Stimulated activated CD8-positive, alpha-beta memory T cell treated with anti-CD3 and anti-CD28 coated beads, Interleukin-2, amount 100 ng/mL, for 48 hours (primary cell): ENCODE data around the gene SVIL.
"Not testable (repeated sequence)": the region's sequence is repeated elsewhere in the genome, so short reads cannot be mapped to it uniquely, and the experiment has no call there.

Source experiments
- DNase-seq, 2 donors: peaks; one replicate each; pipeline ENCODE4 v3.0.0-alpha.2; 2020; ENCODE audit warnings: low read depth in 2 of 2

The SVIL gene

DNA sequence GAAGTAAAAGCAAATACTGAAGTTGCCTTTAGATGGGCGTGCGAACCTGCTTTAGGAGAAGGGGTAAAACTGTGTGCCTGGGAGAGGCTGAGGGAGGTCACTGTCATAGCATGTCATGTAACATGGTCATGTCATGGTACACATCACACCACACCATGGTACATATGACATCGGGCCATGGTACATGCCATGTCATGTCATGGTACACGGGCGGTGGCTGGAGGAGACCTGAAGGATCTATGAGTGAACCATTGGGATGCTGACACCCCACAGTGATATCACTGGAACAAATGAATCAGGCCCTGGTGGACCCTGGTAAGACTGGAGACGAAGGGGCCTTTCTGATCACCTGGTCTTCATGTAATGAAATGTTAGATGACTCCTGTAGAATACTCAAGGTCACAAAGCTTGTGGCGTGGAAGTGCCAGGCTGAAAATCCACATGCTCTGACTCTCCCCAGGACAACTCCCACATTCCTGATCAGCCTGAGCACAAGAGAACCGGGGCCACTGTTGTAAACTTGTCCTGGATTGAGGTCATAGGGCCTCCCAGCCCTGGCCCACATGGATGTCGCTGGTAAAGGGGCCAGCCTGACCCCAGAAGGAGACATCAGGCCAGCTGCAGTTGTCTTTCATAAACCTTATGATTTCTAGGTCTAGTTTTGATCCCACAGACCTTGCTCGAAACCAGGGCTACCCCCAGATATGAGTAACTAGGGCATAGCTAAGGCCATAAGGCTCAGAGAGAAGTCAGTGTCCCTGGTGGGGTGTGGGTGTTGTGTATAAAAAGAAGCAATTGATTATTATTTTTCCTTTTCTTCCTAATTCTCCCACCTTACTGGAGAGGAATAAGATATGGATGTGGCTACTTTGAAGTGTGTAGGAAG lies 60.3 kb downstream of the SVIL start:
- DNase-seq: not testable (repeated sequence)

DNA sequence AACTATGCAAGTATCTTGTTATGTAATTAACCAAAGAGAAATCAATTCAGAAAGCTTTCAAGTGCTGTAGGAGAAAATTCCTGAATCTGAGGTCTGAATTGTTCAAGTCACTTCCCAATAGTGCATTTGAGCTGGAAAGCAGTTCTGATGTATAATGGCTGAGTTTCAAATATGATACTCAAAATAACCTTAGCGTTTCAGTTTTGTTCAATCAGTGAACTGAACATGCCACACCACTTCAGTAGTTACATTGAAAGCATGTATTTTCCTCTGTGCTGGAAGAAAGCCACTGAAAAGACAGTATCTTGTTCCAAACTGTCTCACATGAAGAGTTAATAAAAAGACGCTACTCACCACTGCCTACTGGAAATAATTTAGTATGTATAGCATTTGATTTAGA lies 64.5 kb downstream of the SVIL start:
- not testable (repeated sequence) for DNase-seq

DNA sequence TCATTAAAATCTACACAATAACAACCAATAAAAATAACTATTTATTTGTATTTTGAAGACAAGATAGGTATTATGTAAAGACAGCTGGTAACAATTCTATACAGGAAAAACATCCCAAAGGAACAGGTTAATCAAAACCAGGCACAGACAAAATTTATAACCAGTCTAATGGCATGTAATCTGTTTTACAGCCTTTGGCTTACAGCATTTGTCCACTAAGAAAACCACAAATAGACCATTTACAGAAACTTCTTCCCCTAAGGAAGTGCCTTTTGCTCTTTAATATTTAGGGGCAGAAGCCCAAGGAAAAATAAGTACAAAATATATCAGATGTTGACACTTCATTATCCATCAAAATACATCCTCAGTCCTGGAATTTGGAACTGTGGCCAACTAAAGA lies 65.0 kb downstream of the SVIL start:
- DNase-seq: no peak

DNA sequence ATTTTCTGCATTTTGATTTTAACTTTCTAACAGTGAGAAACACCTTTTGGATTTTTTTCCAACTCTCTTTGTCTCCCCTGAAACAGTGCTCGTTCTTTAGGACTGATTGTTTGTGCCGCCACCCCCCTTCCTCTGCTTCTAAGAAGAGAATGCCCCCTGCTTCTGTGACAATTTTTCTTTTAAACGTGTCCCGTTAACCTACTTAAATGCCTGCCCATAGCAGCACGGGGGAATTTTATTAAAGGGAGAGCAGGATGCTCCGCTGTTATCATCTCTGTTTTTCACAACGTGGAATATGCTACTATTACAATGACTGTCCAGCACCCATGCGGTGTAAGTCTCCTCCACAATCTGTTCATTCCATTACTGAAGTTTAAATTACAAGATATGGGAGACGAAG lies 67.8 kb downstream of the SVIL start:
- no peak for DNase-seq

DNA sequence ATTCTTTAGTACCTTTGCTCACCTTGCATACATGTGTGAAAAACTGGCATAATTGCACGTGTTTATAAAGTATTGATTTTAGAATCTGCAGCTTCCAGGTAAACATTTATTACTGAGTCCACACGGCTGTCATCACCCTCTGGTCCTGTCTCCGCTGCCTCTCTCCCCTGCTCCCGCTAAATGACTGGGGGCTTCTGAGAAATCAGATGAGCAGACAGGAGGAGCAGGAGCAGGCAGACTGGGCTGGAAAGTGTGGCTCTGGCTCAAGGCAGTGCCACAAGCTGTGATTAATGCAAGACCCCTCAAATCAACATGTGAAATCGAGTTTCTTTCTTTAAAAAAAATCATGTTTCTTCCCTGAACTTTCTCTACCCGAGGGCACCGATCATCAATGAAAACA lies 68.6 kb downstream of the SVIL start:
- DNase-seq: not testable (repeated sequence)

DNA sequence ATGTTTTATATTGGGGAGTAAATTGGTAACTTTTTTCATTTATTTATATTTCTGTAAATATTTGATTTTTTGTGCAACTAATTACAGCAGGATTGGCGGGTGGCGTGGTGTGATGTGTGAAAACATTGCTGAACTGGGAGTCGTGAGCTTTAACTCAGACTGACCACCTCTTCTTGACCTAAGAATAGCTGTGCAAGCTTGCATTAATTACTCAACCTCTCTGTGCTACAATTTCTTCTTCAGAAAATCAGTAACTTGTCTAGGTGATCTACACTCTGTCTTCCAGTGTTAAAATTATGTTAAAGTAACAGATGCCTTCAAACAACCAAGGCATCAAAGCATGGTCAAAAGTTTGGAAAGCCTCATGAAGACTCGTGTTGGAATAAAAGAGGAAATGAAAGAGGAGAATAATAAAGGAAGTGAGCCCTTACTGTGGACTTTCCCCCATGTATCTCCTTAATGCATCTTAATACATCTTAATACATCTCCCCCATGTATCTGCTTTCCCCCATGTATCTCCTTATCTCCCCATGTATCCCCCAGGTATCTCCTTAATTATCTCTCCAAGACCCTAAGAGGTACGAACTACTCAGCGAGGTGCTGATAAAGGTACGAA lies 71.2 kb downstream of the SVIL start:
- no peak for DNase-seq

DNA sequence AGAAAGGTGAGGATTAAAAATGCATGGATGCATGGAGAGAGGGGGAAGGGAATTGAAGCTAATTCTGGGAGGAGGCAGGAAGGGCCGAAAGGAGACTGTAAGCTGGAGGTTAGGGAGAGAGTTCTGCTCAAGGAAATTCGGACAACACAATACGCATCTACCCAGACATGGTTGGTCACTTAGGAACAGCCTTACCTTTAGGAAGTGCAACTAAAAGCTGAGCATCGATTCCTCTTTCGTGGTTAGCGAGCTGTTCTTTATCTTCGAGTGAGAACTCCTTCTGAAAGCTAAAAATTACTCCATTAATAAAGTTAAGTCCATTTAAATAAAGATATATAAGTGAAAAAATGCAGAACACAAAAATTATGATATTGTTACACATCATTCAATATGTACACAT lies 71.8 kb downstream of the SVIL start:
- not testable (repeated sequence) for DNase-seq

DNA sequence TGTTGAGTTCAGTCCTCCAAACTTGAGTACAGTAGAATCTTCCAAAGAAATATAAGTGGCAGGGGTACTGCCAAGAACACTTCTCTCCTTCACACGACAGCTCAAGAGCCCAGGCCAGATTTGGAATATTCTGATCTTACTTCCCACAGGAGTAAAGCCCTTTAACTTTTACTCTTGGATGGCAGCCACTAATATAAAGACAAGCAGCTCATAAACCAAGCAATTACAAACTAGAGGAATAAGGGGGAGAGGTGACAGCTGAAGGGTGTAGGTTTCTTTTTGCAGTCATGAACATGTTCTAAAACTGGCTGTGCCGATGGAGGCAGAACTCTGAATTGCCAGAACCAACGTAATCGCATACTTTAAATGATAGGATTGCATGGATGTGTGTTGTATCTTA lies 74.8 kb downstream of the SVIL start:
- no peak for DNase-seq

DNA sequence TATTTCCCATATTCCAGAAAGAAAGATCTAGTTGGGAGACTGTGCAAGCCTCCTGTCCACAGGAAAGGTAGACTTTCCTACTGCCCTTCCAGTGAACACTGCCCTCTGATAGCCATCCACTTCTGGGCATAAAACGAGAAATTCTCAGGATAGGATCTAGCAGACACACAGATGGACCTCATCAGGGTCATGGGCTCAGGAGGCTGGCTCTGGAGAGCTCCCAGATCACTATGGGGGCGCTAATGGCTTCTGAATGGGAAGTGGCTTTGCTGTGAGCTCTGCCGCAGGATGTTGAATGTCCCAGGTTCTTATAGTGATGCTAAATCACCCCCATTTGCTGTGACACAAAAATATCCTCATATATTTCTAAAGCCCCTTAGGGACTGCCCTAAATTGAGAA lies 77.1 kb downstream of the SVIL start:
- DNase-seq: no peak

DNA sequence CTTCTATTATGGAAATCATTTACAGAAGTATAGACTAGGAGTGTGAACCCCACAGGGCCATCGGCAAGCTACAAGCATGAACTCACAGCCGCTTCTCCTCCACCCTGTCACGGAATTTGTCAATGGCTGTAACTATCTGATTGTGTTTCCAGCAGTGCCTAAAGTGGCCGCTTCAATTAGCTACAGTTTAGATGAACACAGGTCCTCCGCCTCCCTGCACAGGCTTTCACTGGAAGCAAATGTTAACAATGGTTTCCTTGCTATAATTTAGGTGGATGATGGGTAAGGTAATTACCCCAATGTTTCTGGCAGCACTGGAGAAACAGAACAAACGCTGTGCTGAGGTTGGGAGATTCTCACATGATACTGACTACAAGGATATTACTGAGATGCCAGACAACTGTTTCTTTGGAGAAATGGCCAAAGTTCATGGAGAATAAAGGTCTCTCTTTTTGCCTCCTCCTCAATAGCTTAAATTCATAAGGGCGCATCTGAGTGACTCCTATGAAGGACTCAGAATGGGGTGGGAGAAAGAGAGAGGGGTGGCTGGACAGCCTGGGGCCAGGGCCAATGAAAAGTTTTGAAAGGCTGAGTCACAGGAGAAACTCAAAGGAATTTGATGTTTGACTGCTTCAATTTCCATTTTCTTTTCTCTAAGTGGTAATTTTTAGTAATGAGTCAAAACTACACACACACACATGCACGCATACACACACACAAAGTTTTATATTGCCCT lies 78.9 kb downstream of the SVIL start:
- DNase-seq: no peak

DNA sequence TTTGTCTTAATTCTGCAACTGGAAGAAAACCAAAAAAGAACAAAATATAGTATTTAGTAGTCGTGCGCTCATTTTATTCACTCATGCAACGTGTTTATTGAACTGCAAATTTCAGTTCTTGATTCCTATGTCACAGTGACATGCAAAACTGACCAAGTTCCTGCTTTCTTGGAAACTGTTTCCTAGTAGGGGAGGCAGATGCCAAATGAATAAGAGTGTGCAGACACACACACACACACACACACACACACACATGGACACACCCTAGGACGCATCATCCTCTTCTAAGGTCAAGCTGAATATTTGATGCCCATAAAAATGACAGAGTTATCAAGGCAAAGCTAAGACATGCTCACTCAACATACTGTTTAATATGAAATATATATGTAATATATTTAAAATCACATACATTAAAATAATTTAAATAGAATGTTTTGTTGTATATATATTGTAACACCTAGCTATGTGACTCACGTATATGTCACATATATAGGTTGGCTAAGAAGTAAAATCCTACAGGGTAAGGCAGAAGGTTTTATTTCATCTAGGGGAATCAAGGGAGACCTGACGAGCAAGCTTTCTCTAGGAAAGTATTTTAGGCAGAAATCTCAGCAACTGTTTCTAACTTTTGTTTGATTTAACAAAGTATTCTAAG lies 79.6 kb downstream of the SVIL start:
- DNase-seq: no peak

DNA sequence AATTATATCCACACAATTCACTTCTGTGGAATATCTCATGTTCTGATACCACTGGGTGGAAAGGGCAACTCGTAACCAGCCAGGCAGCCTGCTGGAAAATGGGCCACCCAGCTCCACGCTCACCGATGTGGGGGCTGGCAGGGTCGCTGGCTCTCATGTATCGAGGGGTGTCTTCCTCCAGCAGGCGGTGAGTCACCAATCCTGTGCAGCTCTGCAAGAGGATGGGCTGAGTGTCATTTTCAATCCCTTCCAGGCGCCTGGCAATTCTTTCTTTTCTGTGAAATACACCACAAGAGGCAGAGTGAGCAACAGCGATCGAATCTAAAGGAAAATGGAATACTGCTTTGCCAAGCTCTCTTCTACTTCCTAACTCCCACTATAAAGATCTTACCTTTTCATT lies 80.1 kb downstream of the SVIL start:
- no peak for DNase-seq

DNA sequence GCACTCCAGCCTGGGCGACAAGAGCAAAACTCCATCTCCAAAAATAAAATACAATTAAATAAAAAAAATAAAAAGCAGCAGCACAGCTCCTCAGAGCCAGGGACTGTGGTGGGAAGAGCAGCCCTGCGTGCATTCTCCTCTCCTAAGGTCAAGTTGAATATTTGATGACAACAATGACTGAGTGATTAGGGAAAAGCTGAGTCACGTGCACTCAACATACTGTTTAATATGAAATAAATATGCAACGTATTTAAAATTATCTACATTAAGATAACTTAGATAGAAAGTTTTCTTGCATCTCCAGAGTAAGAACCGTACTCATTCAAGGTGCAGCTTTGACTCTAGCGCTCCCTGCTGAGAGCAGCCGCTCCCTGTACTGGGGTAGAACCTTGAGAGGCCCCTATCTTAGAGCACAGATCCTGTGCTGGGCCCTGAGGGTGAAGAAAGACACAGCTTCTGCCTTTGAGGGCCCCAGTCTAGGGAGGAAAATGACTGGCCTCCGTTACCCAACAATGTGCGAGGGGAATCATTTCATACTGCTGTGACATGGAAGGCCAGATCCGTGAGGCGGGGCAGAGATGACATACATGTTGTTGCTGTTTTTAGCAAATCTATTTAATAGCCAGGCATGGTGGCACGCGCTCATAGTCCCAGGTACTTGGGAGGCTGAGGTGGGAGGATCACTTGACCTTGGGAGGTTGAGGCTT lies 81.1 kb downstream of the SVIL start:
- DNase-seq: no peak

DNA sequence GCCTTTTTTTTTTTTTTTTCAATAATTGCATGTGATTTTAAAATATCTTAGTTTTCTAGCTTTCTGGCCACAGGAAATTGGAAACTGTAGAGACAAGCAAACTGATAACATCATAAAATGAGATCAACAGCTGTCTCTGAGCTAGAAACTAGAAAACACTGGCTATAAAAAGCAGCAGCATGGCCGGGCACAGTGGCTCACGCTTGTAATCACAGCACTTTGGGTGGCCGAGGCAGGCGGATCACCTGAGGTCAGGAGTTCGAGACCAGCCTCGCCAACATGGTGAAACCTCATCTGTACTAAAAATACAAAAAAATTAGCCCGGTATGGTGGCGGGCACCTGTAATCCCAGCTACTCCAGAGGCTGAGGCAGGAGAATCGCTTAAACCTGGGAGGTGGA lies 81.7 kb downstream of the SVIL start:
- not testable (repeated sequence) for DNase-seq

DNA sequence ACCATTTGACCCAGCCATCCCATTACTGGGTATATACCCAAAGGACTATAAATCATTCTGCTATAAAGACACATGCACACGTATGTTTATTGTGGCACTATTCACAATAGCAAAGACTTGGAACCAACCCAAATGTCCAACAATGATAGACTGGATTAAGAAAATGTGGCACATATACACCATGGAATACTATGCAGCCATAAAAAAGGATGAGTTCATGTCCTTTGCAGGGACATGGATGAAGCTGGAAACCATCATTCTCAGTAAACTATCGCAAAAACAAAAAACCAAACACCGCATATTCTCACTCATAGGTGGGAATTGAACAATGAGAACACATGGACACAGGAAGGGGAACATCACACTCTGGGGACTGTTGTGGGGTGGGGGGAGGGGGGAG lies 85.3 kb downstream of the SVIL start:
- DNase-seq: not testable (repeated sequence)

DNA sequence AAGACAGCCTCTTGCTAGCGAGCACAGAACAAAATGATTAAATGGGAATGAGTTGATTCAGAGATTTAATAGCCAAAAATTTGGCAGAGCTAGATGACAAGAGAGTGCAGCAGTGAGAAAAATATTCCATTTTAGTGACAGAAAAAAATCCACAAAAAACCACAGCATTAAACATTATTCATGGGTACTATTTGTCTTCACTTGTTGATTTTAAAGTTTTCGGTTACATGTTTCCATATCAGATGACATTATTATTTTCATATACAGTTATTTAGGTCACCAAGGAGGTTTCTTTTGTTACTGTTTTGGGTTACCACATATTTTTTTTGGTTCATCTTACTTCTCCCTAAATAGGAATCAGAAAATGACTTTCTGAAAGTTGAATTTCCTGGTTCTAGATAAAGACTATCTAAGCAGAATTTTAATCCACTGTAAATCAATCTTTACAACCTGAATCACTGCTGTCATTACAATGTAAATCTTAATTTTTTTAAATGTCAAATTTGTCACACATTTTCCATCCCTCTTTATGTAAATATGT lies 87.9 kb downstream of the SVIL start:
- no peak for DNase-seq

DNA sequence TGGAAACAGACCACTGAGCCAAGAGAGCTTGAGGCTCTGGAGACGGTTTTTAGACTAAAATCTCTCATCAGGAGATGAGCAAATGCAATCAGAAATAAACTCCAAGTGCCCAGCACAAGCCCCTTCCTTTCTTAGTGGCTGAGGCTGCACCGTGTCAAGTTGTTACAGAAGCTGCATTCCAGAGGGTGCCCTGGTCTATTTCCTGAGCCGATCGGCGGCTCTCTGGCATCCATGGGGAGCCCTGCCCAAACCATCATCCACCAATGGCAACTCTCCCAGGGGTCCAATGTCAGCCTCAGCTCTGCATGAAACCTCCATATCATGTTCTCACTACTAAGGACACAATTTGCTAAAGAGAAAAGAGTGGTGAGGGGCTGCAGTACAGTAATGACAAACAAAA lies 89.6 kb downstream of the SVIL start:
- no peak for DNase-seq

DNA sequence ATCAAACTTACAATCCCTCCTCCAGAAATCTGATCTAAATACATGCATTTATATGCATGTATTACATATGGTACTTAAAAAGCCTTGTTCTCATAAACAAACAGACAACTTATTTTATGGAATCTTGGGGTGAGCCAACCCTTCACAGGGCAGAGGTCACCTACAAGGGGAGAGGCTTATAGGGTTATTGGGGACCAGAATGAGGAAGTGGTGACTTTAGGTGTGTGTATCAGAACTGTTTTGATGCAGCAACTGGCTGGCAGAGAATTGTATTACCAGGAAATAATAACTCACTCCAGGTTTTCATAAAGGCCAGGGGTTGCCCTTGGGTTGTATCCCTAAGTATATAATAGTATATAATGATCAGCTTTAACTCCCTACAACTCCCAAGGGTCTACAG lies 91.1 kb downstream of the SVIL start:
- DNase-seq: no peak

DNA sequence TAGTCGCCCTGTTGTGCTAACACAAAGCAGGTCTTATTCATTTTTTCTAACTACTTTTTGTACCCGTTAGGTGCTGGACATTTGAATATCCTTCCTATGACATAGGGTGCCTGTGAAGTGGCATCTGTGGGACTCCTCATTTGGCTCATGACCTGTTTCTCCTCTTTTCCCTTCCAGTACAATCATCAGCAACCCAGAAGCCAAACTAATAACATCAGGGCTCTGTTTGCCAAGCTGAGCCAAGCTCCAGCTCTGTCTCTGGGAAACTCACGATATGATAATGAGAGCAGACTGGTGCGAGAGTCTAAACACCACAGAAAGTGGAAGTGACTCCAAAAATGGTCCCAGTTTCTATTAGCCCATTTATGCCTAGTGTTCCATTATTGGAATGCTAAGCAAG lies 92.0 kb downstream of the SVIL start:
- no peak for DNase-seq

DNA sequence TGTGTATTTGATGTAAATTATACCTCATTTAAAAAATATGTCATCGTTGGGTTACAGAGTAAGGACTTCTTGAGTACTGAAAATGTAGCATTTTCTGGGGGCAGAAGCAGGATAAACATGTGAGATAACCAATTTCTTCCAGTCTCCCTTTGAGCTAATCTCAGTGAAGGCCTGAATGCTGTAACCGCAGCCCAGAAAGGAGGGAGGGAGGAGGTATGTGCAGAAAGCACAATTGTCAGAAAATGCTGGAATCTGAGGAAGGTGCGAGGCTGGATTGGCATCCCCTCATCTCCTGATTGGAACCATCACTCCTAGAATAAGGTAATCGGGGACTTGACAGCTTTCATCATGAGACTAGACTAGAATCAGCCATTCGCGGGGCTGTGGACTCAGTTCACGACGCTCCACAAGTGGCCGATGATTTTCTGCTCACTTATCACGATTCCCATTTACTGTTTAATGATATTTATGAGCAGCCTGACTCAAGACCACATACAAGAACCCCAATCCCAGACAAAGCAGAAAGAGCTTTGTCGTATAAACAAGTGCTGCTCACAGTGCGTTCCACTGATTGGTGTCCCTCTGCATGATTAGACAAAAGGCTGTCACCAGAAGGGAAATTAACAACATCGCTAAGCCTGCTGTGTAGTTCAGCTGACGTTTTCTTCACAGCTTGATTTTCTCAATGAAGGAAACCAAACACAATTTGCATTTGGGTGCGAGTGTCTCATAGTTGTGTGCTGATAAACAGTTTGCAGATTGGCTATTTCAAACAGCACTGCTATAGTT lies 93.2 kb downstream of the SVIL start:
- no peak for DNase-seq

DNA sequence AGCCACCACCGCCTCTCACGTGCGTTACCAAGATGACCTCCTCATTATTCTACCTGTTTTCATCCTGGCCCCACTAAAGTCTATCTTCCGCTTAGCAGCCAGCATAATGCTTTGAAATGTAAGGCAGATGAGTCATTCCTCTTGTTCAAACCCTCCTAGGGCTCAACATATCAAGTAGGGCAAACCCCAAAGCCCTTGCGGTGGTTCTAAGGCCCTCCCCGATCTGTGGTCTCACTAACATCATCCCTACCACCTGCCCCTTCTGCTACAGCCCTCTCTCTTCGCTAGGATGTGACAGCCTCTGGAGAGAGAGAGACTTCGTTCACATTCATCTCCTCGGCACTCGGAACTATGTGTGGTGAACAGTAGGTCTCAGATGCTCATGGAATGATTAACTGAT lies 94.8 kb downstream of the SVIL start:
- no peak for DNase-seq
